Tibial artery (tissue), 4 donors: ENCODE data around the gene ABCC8.

Experiments
- DNase-seq, 2 donors: peaks; one replicate each; pipeline ENCODE4 v3.0.0-alpha.2; 2019
- H3K27ac ChIP-seq, 2 donors: fragments of 200-600 bp; sonication (generic) in 1 of 2; 1 replicate in 1 of 2; 2 replicates in 1 of 2; pipeline ENCODE4 v1.5.1; 2018 to 2019; ENCODE audit warnings: mild to moderate bottlenecking in 1 of 2
- H3K27me3 ChIP-seq, 2 donors: fragments of 200-600 bp; sonication (generic) in 1 of 2; one replicate each; pipeline versions ENCODE4 v1.5.1 to v1.6.0; 2016 to 2019
- H3K36me3 ChIP-seq, 3 donors: fragments of 200-600 bp; sonication (generic) in 2 of 3; one replicate each; pipeline ENCODE4 v1.5.1; 2016 to 2019; ENCODE audit warnings: mild to moderate bottlenecking in 2 of 3
- H3K4me1 ChIP-seq, 4 donors: fragments of 200-600 bp; sonication (generic) in 2 of 4; 1 replicate in 3 of 4; 2 replicates in 1 of 4; pipeline ENCODE4 v1.5.1; 2016 to 2019
- H3K4me3 ChIP-seq, 2 donors: fragments of 200-600 bp; sonication (generic) in 1 of 2; 1 replicate in 1 of 2; 2 replicates in 1 of 2; pipeline ENCODE4 v1.5.1; 2018 to 2019; ENCODE audit warnings: mild to moderate bottlenecking in 2 of 2
- H3K9me3 ChIP-seq, 3 donors: fragments of 200-600 bp; sonication (generic) in 1 of 3; one replicate each; pipeline ENCODE4 v1.5.1; 2016 to 2019
- intact Hi-C: fragments of 100-400 bp; cut with DNase I; formaldehyde crosslinking; loops from one replicate; pipeline ENCODE4 v1.15.0; 2023; ENCODE audit warnings: low total_unique reads
- TF ChIP-seq, protein P1 (sequence below), 2 experiments: fragments of 200-600 bp in 1 of 2; fragments of 450-650 bp in 1 of 2; IDR thresholded peaks; one replicate each; pipeline ENCODE4 v1.5.1; 2017 to 2019; ENCODE audit warnings: antibody characterized with exemption in 2 of 2, mild to moderate bottlenecking in 1 of 2, moderate library complexity in 1 of 2

The ABCC8 gene

DNA sequence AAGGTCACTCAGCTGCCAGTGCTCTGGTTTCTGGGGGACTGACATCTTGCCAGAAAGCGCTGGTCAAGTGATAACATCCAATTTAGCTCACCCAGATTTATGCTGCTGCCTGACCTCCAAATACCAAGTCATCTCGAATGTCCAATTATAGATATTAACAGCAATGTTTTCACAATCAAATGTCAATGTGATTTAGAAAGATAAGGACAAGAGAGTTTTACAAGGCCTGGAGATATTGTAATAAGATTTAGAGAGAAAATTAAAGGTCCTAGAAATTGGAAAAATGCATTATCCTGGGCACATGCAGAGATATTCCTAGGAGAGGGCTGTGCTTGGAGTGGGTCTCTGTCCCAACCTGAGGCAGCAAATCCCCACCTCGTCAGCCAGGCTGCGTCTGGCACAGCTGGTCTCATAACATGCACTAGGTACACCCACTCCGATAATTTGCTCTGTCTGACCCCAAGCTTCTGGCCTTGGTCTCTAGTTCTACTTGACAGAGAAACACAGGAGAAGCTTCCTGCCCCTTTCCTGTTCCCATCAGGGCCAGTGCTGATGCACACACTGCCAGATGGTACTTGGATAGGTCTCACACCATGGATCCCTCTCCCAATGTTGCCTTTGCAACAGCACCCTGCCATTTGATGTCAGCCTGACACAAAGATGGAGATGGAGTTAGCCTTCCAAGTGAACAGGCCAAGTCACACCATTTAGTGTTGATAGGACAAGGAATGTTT lies 39.0 kb upstream of the ABCC8 start:
- Histone ChIP-seq H3K4me3 (no peak overlapping the region), H3K4me1 (no peaks in the 10 kb centered on the region), H3K9me3 (no peaks in the 10 kb centered on the region), H3K27me3 (no peaks in the 10 kb centered on the region), H3K36me3 (no peaks in the 10 kb centered on the region), H3K27ac (no peak overlapping the region)
- DNase-seq = no peak
- intact Hi-C loops = no loop called here
- TF ChIP-seq, protein P1, sequence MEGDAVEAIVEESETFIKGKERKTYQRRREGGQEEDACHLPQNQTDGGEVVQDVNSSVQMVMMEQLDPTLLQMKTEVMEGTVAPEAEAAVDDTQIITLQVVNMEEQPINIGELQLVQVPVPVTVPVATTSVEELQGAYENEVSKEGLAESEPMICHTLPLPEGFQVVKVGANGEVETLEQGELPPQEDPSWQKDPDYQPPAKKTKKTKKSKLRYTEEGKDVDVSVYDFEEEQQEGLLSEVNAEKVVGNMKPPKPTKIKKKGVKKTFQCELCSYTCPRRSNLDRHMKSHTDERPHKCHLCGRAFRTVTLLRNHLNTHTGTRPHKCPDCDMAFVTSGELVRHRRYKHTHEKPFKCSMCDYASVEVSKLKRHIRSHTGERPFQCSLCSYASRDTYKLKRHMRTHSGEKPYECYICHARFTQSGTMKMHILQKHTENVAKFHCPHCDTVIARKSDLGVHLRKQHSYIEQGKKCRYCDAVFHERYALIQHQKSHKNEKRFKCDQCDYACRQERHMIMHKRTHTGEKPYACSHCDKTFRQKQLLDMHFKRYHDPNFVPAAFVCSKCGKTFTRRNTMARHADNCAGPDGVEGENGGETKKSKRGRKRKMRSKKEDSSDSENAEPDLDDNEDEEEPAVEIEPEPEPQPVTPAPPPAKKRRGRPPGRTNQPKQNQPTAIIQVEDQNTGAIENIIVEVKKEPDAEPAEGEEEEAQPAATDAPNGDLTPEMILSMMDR (IDR thresholded peaks at IDR 0.05) = no peak

DNA sequence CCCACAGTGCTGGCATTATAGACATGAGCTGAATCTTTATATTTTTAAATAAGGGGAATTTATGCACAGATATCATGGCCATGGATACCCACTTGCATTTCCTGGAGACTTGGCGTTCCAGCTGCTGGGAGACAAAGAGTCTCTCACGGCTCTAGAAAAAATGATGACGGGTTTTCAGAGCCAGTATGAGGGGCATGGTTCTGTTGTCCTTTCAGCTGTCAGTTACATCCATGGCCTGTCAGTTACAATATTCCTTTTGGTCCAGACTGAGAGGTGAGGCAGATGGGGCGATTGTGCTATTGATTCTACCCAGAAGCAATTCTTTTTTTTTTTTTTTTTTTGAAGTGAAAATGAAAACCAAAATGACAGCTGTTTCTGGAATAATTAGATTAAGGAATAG lies 37.8 kb upstream of the ABCC8 start:
- intact Hi-C loops = no loop called here
- no peak overlapping the region for H3K4me3 ChIP-seq
- H3K27ac ChIP-seq = no peak overlapping the region
- no peaks in the 10 kb centered on the region for H3K36me3 ChIP-seq
- no peaks in the 10 kb centered on the region for H3K27me3 ChIP-seq
- no peak for DNase-seq
- TF ChIP-seq, protein P1 (IDR thresholded peaks at IDR 0.05) = no peak
- no peaks in the 10 kb centered on the region for H3K9me3 ChIP-seq
- H3K4me1 ChIP-seq = peaks cover 0 to 6% (median 1%) of the 10 kb centered on the region in 4 donors

DNA sequence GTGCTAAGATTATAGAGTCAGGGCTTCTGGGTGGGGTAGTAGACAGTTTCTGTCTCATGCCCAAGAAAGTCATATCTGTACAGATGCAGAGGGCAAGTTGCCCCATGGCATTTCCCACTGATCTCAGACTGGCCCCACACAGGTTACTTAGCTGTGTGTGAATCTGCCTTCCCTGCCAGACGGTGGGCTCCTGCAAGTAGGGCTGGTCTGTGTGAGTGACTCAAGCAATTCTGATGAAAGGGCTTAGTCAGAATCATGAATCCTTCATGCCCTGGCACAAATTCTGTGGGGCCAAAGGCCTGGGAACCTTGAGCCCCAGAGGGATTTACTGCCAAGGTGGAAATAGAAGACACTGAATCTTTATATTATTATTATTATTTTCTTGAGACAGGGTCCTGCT lies 37.2 kb upstream of the ABCC8 start:
- Histone ChIP-seq H3K4me3 (no peak overlapping the region), H3K27me3 (no peaks in the 10 kb centered on the region), H3K9me3 (no peaks in the 10 kb centered on the region), H3K36me3 (no peaks in the 10 kb centered on the region), H3K4me1 (peaks cover 0 to 13% (median 7%) of the 10 kb centered on the region in 4 donors), H3K27ac (no peak overlapping the region)
- TF ChIP-seq, protein P1 (IDR thresholded peaks at IDR 0.05) = no peak
- intact Hi-C loops = no loop called here
- no peak for DNase-seq

DNA sequence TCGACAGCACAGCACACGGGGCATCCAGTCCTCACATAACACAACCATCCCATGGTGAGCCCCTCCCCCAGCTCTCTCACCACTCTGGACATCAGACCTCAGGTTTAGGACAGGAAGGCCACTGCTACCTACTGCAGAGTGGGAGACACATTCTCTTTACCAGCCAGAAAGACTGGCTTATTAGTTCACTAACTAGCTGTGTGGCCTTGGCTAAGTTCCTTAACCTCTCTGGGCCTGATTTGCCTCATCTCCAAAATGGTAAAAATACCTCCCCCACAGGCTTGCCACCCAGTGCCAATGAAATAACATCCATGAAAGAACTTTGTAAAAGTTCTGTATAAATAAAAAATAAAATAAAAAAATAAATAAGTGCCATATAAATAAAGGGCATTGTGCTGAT lies 35.5 kb upstream of the ABCC8 start:
- Histone ChIP-seq H3K4me3 (no peak overlapping the region), H3K4me1 (peaks cover 0 to 23% (median 18%) of the 10 kb centered on the region in 4 donors), H3K27me3 (no peaks in the 10 kb centered on the region), H3K9me3 (no peaks in the 10 kb centered on the region), H3K27ac (no peak overlapping the region), H3K36me3 (no peaks in the 10 kb centered on the region)
- intact Hi-C loops = no loop called here
- no peak for DNase-seq
- TF ChIP-seq, protein P1 (IDR thresholded peaks at IDR 0.05) = no peak

DNA sequence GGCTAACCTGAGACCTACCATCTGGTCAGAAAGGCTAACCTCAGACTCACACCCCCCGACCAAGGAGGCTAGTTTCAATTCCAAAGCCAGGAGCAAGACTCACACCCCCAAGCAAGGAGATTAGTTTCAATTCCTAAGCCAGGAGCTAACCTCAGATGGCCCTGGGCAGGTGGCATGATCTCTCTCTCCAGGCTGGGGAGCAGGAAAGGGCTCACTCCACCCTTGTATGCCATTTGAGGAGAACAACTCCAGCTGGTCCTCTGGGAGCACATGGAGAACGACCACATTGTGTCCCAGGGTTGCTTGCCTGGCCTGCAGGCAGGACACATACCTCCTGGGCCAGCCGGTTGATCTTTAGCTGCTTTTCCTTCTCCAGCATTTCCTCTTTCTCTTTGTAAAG lies 34.9 kb upstream of the ABCC8 start:
- Histone ChIP-seq H3K4me1 (peaks cover 0 to 23% (median 18%) of the 10 kb centered on the region in 4 donors), H3K27ac (no peak overlapping the region)

More for the DNA sequence above, 34.9 kb upstream of the ABCC8 start:
- intact Hi-C loops = no loop called here
- no peak overlapping the region for H3K4me3 ChIP-seq
- DNase-seq = no peak
- no peaks in the 10 kb centered on the region for H3K27me3 ChIP-seq
- TF ChIP-seq, protein P1 (IDR thresholded peaks at IDR 0.05) = no peak
- H3K36me3 ChIP-seq = no peaks in the 10 kb centered on the region
- H3K9me3 ChIP-seq = no peaks in the 10 kb centered on the region
